AG09319 (cell line): ENCODE measurements around the gene SMCO4.

ENCODE experiments used
- DNase-seq: peaks from one replicate; pipeline ENCODE4 v3.0.0-alpha.2; 2010; ENCODE audit warnings: low read depth; ENCODE audit errors: extremely low read depth
- TF ChIP-seq, protein P1 (sequence below): IDR thresholded peaks from 2 replicates; pipeline ENCODE4 v1.5.1; 2011; ENCODE audit warnings: low read depth, mild to moderate bottlenecking, inconsistent platforms, low read length, moderate library complexity

SMCO4 gene

DNA sequence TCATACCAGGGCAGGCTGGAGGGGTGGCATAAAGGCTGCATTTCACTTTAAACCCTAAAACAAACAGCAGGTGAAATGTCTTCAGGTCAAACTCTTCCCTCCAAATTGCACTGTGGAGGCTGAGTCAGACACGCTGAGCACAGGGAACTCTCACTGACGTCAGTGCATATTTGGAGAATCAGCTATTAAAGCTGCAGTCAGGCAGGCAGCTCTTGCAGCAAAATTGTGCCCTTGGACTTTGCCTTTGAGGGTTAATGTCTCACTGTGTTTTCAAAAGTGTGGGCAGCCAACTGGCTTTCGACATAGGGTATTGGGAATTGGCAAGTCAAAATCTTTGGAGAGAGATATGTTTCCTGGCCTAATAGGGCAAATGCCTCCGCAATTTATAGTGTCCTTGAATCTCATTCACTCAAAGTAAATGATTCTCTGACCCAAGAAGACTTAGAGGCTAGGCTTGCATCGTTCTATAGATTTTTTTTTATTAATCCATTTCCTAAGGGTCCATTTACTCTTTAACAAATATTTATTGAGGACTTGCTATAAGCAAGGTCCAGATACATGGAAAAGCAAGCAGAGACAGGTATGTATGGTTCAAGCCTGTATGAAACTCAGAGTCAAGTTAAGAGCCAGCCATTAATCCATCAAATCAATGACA, 27.7 kb upstream of the SMCO4 start:
- DNase-seq = no peak
- TF ChIP-seq, protein P1, sequence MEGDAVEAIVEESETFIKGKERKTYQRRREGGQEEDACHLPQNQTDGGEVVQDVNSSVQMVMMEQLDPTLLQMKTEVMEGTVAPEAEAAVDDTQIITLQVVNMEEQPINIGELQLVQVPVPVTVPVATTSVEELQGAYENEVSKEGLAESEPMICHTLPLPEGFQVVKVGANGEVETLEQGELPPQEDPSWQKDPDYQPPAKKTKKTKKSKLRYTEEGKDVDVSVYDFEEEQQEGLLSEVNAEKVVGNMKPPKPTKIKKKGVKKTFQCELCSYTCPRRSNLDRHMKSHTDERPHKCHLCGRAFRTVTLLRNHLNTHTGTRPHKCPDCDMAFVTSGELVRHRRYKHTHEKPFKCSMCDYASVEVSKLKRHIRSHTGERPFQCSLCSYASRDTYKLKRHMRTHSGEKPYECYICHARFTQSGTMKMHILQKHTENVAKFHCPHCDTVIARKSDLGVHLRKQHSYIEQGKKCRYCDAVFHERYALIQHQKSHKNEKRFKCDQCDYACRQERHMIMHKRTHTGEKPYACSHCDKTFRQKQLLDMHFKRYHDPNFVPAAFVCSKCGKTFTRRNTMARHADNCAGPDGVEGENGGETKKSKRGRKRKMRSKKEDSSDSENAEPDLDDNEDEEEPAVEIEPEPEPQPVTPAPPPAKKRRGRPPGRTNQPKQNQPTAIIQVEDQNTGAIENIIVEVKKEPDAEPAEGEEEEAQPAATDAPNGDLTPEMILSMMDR = no peak

DNA sequence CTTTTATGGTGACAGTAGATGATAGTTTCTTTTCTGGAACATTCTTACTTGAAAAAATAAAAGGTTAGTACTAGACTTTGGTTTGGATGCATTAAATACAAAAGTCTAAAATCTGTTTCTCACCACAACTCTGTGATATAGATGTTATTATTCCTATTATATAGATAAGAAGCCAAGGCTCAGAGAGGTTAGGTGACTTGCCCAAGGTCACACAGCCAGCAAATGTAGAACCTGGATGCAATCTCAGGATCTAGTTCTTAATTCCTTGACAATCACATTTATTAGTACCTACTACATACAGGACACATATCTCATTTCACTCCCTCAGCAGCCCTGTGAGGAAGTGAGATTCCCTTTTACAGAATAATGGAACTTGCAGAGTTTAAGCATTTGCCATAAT, 26.3 kb upstream of the SMCO4 start:
- TF ChIP-seq, protein P1 = no peak
- no peak for DNase-seq

DNA sequence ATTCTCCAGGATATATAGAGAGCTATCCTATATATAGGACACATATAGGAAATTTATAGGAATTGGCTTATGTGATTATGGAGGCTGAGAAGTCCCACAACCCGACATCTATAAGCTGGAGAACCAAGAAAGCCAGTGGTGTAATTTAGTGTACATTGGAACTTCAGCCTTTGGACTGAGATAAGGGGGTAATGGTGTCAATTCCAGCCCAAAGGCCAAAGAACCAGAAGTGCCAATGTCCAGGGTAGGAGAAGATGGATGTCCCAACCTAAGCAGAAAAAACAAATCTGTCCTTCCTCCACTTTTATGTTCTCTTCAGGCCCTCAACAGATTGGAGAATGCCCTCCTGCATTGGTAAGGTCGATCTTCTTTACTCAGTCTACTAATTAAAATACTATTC, 25.5 kb upstream of the SMCO4 start:
- TF ChIP-seq, protein P1 = no peak
- no peak for DNase-seq

DNA sequence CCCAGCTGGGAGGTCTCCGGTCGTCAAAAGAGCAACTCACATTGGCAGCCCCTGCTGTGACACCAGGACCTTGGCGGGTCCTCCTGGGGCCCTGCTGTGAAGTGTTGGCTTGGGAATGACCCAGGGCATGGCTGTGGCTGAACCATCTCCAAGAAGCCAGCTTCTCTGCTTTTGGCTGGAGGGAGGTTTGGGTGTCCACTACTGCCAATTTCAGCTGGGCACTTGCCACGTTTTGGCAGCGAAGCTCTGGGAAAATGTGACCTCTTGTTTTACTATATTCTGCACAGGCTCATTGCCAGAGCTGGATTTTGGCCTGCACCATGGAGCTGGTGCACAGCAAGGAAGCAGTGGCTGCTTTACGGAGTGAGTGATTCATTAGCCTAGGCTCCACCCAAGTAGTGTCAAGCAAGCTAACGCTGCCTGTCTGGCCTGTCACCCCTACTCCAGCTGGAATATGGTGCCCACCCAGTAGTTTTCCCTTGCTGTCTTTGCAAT, 24.3 kb upstream of the SMCO4 start:
- TF ChIP-seq, protein P1 = no peak
- no peak for DNase-seq

DNA sequence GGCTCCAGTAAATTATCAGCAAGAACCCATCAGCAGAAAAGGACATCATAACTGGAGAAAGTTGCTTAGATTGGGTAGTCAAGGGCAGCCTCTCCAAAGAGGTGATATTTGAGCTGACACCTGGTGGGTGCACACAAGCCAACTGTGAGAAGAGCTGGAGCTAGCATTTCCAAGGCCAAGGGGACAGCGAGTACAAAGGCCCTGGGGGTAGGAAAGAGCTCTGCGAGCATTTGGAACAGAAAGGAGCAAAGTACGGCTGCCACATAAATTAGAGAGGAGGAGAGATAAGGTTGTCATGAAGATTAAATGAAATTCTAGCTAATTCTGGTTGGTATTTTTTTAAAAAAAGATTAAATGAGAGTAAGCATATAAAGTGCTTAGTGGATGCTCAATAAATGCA, 21.7 kb upstream of the SMCO4 start:
- TF ChIP-seq, protein P1 = no peak
- no peak for DNase-seq

DNA sequence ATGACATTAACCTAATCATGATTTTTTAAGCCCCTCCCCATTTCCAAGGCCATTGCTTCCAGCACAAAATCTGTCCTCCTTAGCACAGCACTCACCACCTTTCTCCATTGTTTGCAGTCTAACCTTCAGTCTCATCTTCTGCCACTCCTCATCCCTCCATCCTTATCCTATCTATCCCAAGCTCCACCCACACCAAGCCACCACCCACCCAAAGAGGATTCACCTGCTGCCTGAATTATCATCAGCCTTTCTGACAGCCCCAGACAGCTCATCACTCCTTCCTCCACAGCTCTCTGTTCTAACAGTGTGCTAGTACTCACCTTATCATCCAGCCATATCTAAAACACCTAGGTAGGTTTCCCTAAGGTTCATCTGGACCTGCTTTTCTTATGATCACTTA, 20.7 kb upstream of the SMCO4 start:
- TF ChIP-seq, protein P1 = no peak

DNA sequence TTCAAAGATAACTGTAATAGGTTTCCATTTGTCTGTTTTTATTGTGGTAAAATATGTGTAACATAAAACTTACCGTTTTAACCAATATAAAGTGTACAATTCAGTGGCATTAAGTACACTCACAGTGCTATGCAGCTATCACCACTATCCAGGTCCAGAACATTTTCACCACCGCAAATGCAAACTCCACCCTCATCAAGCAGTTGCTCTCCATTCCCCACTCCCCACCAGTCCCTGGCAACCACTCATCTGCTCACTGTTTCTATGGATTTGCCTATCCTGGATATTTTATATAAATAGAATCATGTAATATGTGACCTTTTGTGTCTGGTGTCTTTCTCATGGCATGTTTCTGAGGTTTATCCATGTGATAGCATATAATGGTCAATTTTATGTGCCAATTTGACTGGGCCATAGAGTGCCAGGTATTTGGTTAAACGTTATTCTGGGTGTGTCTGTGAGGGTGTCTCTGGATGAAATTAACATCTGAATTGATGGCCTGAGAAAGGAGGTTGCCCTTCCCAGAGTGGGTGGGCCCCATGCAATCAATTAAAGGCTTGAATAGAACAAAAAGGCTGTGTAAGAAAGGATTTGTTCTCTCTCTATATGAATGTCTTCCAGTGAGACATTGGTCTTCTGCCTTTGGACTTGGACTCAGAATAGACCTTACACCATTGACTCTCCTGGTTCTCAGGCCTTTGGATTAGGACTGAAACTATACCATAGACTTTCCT, 17.2 kb upstream of the SMCO4 start:
- DNase-seq = no peak
- TF ChIP-seq, protein P1 = no peak

More for the DNA sequence above, 20.7 kb upstream of the SMCO4 start:
- DNase-seq = no peak
